ENCODE measurements around the gene GIGYF2.
"Not testable (repeated sequence)": the region's sequence is repeated elsewhere in the genome, so short reads cannot be mapped to it uniquely, and the experiment has no call there.

The GIGYF2 gene

GRCh38 chr2:232900811-232901735 is 203.9 kb downstream of the GIGYF2 start:
- no peak for DNase-seq

GRCh38 chr2:232901736-232902578 is 204.8 kb downstream of the GIGYF2 start:
- DNase-seq, result no peak

- DNase-seq, result no peak
Observed at GRCh38 chr2:232903989-232904388, 206.9 kb downstream of the GIGYF2 start.

GRCh38 chr2:232906867-232907717 is 210.0 kb downstream of the GIGYF2 start:
- DNase-seq, result peak; percentile 48

GRCh38 chr2:232907718-232908085 is 210.6 kb downstream of the GIGYF2 start:
- not testable (repeated sequence) for DNase-seq

- DNase-seq, result no peak
Observed at GRCh38 chr2:232908695-232909094, 211.6 kb downstream of the GIGYF2 start.
